OCI-LY1 (cell line): ENCODE results near the gene FBLN2.

Source experiments
- H2AFZ ChIP-seq: fragments of 200-600 bp; sonication (generic), shearing (Covaris generic); 2 replicates; pipeline ENCODE4 v1.6.0; 2014; ENCODE audit warnings: antibody characterized with exemption, mild to moderate bottlenecking, low read length
- H3F3A ChIP-seq: fragments of 200-600 bp; sonication (generic), shearing (Covaris generic); 2 replicates; pipeline ENCODE4 v1.6.0; 2014; ENCODE audit warnings: mild to moderate bottlenecking, antibody characterized with exemption, low read length, moderate library complexity; ENCODE audit not compliant: insufficient read depth
- H3K27ac ChIP-seq: fragments of 200-600 bp; sonication (generic); 2 replicates; pipeline ENCODE4 v1.5.1; 2014; ENCODE audit warnings: low read length, mixed run types, mild to moderate bottlenecking, low read depth; ENCODE audit not compliant: poor library complexity, severe bottlenecking
- H3K27me3 ChIP-seq: fragments of 200-600 bp; sonication (generic); 2 replicates; pipeline ENCODE4 v1.6.0; 2014; ENCODE audit warnings: antibody characterized with exemption, mild to moderate bottlenecking, low read length, moderate library complexity; ENCODE audit not compliant: insufficient read depth
- H3K36me3 ChIP-seq: fragments of 200-600 bp; sonication (generic); 2 replicates; pipeline ENCODE4 v1.6.1; 2014; ENCODE audit warnings: mild to moderate bottlenecking, antibody characterized with exemption, low read length, moderate library complexity, mixed read lengths; ENCODE audit not compliant: insufficient read depth
- H3K4me1 ChIP-seq: fragments of 200-600 bp; sonication (generic); 2 replicates; pipeline ENCODE4 v1.5.1; 2014; ENCODE audit warnings: mild to moderate bottlenecking, low read length, moderate library complexity; ENCODE audit not compliant: insufficient read depth, severe bottlenecking
- H3K4me2 ChIP-seq: fragments of 200-600 bp; sonication (generic), shearing (Covaris generic); 2 replicates; pipeline ENCODE4 v1.6.1; 2014; ENCODE audit warnings: low read length
- H3K4me3 ChIP-seq: fragments of 200-600 bp; sonication (generic); 2 replicates; pipeline ENCODE4 v1.5.1; 2014; ENCODE audit warnings: low read length, low read depth, mild to moderate bottlenecking, mixed read lengths; ENCODE audit not compliant: poor library complexity, severe bottlenecking
- H3K79me2 ChIP-seq: fragments of 200-600 bp; shearing (Covaris generic); 2 replicates; pipeline ENCODE4 v1.6.1; 2016; ENCODE audit warnings: mixed run types, low read length, mixed read lengths; ENCODE audit not compliant: insufficient read depth
- H3K9ac ChIP-seq: fragments of 200-600 bp; sonication (generic), shearing (Covaris generic); 2 replicates; pipeline ENCODE4 v1.6.1; 2014; ENCODE audit warnings: mild to moderate bottlenecking, low read length, mixed read lengths
- H3K9me2 ChIP-seq: fragments of 200-600 bp; sonication (generic), shearing (Covaris generic); 2 replicates; pipeline ENCODE4 v1.6.1; 2014; ENCODE audit warnings: low read depth, mild to moderate bottlenecking, low read length, mixed read lengths
- H3K9me3 ChIP-seq: fragments of 200-600 bp; shearing (Covaris generic); 2 replicates; pipeline ENCODE4 v1.6.1; 2014; ENCODE audit warnings: low read length, mixed read lengths
- H4K20me1 ChIP-seq: fragments of 200-600 bp; sonication (generic), shearing (Covaris generic); 2 replicates; pipeline ENCODE4 v1.6.0; 2016; ENCODE audit warnings: mild to moderate bottlenecking, low read length; ENCODE audit not compliant: insufficient read depth
- CTCF ChIP-seq: fragments of 200-600 bp; sonication (generic), shearing (Covaris generic); IDR thresholded peaks from 2 replicates; pipeline ENCODE4 v1.5.1; 2017; ENCODE audit warnings: mild to moderate bottlenecking, antibody characterized with exemption, low read length, moderate library complexity, mixed read lengths
- EZH2 ChIP-seq: fragments of 200-600 bp; sonication (generic), shearing (Covaris generic); IDR thresholded peaks from 2 replicates; pipeline ENCODE4 v1.8.0; 2017; ENCODE audit warnings: borderline replicate concordance, mixed run types, mild to moderate bottlenecking, antibody characterized with exemption, low read length, moderate library complexity, mixed read lengths

The FBLN2 gene

GRCh38 chr3:13522236-13522635 lies 26.7 kb upstream of the FBLN2 start:
- Histone ChIP-seq H3K36me3 (no peaks in the 10 kb centered on the region), H3F3A (no peaks in the 10 kb centered on the region), H3K27me3 (peaks cover 8% of the 10 kb centered on the region; the same call in 1 of the 2 replicates), H3K4me2 (no peak overlapping the region), H3K9ac (no peak overlapping the region), H3K4me3 (no peak overlapping the region), H3K79me2 (no peaks in the 10 kb centered on the region), H3K9me2 (no peaks in the 10 kb centered on the region), H3K4me1 (no peaks in the 10 kb centered on the region), H2AFZ (no peak overlapping the region), H3K27ac (no peak overlapping the region), H3K9me3 (no peaks in the 10 kb centered on the region), H4K20me1 (no peaks in the 10 kb centered on the region)
- TF ChIP-seq CTCF (no peak), EZH2 (no peak)

GRCh38 chr3:13524979-13525669 lies 23.8 kb upstream of the FBLN2 start:
- H3K4me3 ChIP-seq, result no peak overlapping the region
- no peaks in the 10 kb centered on the region for H4K20me1 ChIP-seq
- H3K27me3 ChIP-seq, result peaks cover 8% of the 10 kb centered on the region; the same call in 1 of the 2 replicates
- no peaks in the 10 kb centered on the region for H3K4me1 ChIP-seq
- no peaks in the 10 kb centered on the region for H3K9me3 ChIP-seq
- no peak overlapping the region for H3K9ac ChIP-seq
- H3K4me2 ChIP-seq, result no peak overlapping the region
- no peaks in the 10 kb centered on the region for H3K9me2 ChIP-seq
- no peak overlapping the region for H3K27ac ChIP-seq
- H3K79me2 ChIP-seq, result no peaks in the 10 kb centered on the region
- TF ChIP-seq CTCF, result no peak
- no peak for TF ChIP-seq EZH2
- H3F3A ChIP-seq, result no peaks in the 10 kb centered on the region
- no peak overlapping the region for H2AFZ ChIP-seq
- no peaks in the 10 kb centered on the region for H3K36me3 ChIP-seq

- Histone ChIP-seq H3K27ac (no peak overlapping the region), H3K9ac (no peak overlapping the region), H3K27me3 (peaks cover 3% of the 10 kb centered on the region; the same call in 1 of the 2 replicates), H3K79me2 (no peaks in the 10 kb centered on the region), H2AFZ (no peak overlapping the region), H3K36me3 (no peaks in the 10 kb centered on the region), H3K4me1 (no peaks in the 10 kb centered on the region), H3K4me2 (no peak overlapping the region), H3K9me3 (no peaks in the 10 kb centered on the region), H3K4me3 (no peak overlapping the region), H3F3A (no peaks in the 10 kb centered on the region), H3K9me2 (no peaks in the 10 kb centered on the region), H4K20me1 (no peaks in the 10 kb centered on the region)
- TF ChIP-seq EZH2 (no peak), CTCF (no peak)
Measured at GRCh38 chr3:13525827-13526625, 22.9 kb upstream of the FBLN2 start.
